GM12875 (cell line): ENCODE results near the gene ECI2.
A peak's percentile ranks its signal among the peaks of the same experiment; 100 is the strongest.

ENCODE experiments used
- H3K4me3 ChIP-seq: one replicate; pipeline ENCODE4 v1.5.1; 2011; ENCODE audit warnings: low read depth, low read length, control low read depth
- CTCF ChIP-seq: IDR thresholded peaks from 2 replicates; pipeline ENCODE4 v1.5.1; 2011; ENCODE audit warnings: low read depth, mild to moderate bottlenecking, control low read depth, inconsistent platforms, low read length, moderate library complexity, borderline replicate concordance; ENCODE audit not compliant: insufficient read depth

Gene ECI2

DNA sequence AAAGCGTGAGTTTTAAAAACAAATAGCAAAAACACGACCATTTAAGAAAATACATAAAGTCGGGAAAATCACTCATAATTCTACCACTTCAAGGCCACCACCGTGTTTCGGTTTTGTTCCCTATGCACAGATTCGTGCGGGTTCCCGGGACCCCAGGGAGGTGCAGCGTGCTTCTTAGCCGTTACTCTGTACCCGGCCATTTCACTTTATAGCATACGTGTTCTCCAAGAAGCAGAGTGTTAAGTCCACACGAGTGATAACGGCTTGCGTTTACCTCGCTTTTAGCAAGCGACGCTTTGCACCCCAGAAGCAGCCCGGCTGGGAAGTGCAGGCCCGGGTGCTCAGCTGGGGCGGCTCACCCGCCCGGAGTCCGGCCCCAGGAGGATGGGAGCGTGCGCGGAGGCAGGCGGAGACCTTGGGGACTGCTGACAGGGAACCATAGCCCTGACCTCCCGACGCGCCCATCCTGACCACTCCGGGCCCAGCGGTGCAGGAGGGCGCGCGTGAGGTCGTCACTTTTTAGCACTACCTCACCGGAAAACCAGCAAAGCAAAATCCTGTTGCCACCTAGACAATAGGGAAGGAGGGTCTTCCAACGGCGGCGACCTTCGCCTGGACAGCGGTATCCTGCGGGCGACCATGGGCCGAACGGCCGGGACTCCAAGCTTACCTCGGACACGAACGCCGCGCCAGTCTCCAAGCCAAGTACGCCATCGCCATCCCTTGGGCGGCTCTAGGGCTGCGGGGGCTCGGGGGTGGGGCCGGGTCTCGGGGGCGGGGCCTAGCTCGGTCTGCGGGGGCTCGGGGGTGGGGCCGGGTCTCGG is at the start of gene ECI2:
ECI2 (minus strand) TSS at position 735 of the 824 bp plus-strand sequence; CDS start at position 720, 15 bp downstream.
- H3K4me3 ChIP-seq = peak within 1 kb of the TSS; percentile 77
- TF ChIP-seq CTCF = no peak

DNA sequence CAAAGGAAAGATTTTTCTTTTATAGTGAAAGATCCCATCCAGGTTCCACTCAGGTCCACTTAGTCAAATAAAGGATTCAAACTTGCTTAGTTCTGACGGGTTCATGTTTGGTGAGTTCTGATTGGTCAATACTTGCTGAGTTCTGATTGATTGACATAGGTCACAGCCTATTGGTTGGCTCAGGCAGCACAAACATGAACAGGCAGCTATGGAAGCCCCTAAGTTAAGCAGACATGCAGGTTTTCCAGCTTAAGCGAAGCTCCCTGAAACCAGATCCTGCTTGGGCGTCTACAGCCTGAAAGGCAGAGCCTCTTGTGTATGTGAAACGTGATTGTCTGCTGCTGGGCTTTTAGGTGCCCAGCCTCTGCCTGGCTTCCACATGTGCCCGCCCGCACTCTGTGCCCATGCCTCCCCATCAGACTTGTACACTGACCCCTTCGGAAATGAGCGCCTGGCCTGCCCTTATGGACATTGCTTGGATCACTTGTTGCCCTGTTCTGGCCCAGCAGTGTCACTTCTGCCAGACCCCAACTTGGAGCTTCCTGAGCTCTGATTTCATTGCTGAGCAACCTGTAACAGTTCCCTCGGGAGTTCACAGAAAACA is 45.4 kb upstream of the ECI2 start:
- no peak for TF ChIP-seq CTCF
- no peak overlapping the region for H3K4me3 ChIP-seq

- no peak for TF ChIP-seq CTCF
- H3K4me3 ChIP-seq = no peak overlapping the region
Observed at GRCh38 chr6:4179960-4180651, 44.7 kb upstream of the ECI2 start.

DNA sequence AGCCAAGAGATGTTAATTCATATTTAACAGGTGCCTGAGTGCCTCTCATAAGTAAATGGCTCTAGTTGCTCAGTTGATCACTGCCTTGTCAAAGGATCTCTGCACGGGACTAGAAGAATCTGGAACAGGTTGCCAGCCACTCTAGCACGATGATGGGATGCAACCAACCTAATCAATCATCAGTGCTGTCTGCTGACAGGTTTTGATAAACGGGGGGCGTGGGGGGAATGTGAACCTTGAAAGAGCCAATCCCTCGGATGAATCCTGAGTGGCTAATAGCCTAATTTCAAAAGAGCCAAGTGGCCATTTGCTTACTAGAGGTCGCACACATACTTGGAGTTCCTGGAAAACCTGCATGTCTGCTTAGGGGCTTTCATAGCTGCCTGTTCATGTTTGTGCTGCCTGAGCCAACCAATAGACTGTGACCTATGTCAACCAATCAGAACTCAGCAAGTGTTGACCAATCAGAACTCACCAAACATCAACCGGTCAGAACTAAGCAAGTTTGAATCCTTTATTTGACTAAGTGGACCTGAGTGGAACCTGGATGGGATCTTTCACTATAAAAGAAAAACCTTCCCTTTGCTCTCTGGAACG is 43.5 kb upstream of the ECI2 start:
- TF ChIP-seq CTCF = no peak
- no peak overlapping the region for H3K4me3 ChIP-seq

DNA sequence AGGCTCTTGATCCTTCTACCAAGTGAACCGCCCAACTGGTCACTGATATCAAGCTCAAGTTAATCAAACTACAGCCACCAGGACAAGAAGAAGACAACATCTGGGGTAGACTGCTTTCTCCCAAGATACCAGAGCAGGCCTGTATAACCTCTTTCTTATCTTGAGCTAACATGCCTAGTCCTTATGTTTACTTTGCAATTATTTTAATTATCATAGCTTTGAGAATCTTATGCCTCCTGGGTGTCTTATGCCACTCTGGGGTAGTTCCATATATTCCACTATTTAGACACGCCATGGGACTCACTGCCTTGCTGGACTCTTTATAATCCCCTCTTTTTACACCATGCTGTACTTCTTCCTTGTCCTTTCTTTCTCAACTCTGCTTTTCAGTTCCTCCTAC is 41.5 kb upstream of the ECI2 start:
- no peak overlapping the region for H3K4me3 ChIP-seq
- TF ChIP-seq CTCF = no peak

DNA sequence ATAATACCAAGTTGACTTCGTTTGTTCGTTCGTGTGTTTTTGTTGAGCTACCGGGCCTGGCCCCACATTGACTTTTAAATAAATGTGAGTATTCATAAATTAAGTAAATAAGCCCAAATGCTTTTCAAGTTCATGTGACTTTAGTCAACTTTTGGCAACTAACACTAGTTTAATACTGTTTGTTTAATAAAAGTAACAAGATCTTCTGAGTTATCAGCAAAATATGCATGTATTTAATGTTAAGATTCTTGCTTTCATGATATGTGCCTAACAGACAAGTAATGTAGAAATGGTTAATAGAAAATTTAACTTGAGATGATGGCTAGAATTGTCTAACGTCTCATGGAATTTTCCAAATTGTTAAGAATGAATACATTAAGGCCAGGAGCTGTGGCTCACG is 38.7 kb upstream of the ECI2 start:
- no peak overlapping the region for H3K4me3 ChIP-seq
- TF ChIP-seq CTCF = no peak
